Stimulated activated CD4-positive, alpha-beta T cell treated with anti-CD3 and anti-CD28 coated beads, Interleukin-4, amount 100 ng/mL, for 48 hours (primary cell): ENCODE data around the gene NDUFA6.
"Not testable (repeated sequence)": the region's sequence is repeated elsewhere in the genome, so short reads cannot be mapped to it uniquely, and the experiment has no call there.

ENCODE experiments used
- DNase-seq, 2 donors: peaks; one replicate each; pipeline ENCODE4 v3.0.0-alpha.2; 2020; ENCODE audit warnings: low read depth in 2 of 2

NDUFA6 gene

DNA sequence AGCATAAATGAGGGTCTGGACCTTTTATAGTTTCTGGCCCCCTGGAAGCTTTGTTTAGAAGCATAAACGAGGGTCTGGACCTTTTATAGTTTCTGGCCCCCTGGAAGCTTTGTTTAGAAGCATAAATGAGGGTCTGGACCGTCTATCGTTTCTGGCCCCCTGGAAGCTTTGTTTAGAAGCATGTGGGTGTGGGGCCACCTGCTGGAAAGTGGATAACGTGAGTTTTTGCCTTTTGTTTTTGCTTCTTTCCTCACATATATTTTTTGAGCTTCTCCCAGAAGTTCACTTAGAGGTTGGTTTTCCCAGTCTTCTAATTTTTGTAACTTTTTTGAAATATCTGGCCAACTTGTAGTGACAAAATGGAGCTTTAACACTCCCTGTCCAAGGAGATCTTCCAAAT lies 22.2 kb upstream of the NDUFA6 start:
- not testable (repeated sequence) for DNase-seq

DNA sequence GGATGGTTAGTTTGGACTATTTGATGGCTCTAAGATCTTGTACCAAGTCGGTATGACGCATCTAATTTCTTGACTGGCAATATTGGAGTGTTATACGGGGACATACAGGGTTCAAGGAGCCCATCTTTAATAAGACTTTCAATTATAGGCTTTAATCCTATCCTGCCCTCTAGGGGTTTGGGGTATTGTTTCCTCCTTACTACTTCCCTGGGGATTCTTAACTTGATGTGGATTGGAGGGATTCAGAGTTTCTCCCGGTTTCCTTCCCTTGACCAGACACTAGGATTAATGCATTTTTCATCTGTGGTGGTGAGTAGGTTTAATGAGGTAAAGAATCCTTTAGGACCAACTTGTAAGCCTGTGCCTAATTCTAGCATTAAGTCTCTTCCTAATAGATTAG lies 21.2 kb upstream of the NDUFA6 start:
- DNase-seq, result no peak

DNA sequence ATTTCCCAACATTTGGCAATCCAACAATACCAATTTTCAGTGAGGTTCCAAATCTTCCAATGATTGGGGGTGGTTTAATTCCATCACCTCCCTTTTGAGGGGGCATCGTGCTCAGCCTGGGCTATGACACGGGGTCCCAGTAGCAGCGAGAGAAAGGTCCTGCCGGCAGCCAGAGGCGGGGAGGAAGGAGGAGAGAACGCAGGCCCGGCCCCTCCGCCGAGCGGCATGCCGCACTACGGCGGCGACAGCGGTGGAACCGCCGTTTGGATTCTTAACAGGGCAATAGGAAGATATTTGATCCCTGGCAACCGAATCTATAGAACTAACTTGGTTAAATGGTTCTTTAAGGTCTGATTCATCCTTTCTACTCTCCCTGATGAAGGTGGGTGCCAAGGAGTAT lies 18.3 kb upstream of the NDUFA6 start:
- no peak for DNase-seq

DNA sequence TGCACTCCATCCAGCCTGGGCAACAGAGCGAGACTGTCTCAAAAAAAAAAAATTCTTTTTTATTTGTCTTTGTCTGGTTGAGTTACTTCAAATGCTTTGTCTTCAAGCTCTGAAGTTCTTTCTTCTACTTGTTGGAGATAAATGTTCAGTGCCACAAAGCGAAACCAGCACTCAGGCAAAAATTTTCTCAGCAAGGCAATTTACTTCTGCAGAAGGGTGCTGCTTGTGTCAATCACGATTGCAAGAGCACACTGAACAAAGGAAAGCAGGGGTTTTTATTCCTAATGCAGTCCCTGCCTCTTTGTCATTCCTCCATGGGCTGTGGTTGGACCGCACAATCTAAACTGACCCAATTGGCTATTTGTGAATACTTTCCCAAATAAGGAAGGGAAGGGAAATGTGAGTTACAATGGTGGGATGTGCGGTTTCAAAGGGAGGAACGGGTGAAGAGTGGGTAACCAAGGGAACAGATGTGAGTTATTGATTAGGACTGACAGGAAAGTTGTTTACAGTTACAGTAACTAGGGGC lies 13.8 kb upstream of the NDUFA6 start:
- not testable (repeated sequence) for DNase-seq

DNA sequence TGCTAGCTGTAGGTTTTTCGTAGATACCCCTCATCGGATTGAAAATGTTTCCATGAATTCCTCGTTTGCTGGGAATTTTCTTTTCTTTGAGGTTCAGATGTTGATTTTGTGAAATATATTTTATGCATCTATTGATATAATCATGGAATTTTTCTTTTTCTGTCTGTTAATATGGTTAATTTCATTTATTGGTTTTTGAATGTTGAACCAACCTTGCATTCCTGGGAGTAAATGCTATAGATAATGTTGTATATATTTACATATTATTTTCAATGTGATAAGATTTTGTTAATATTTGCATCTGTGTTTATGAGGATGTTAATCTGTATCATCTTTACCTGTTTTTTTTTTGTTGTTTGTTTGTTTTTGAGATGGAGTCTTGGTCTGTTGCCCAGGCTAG lies 10.6 kb upstream of the NDUFA6 start:
- DNase-seq, result no peak

DNA sequence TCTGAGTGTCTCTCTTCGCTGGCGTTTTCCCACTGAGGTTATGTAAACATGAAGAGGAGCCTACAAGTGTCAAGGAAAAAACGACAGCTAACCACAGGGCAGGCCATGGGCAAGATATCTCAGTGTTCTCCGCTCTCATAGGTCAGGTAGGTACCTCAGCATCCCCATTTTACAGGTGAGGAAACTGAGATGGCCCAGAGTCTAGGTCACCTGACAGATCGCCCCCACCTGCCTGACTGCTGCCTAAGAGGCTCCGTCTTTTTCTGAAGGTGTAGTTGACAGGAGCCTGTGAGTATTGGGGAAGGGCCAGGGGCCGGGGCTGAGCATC lies 847 bp upstream of the NDUFA6 start:
- no peak for DNase-seq

DNA sequence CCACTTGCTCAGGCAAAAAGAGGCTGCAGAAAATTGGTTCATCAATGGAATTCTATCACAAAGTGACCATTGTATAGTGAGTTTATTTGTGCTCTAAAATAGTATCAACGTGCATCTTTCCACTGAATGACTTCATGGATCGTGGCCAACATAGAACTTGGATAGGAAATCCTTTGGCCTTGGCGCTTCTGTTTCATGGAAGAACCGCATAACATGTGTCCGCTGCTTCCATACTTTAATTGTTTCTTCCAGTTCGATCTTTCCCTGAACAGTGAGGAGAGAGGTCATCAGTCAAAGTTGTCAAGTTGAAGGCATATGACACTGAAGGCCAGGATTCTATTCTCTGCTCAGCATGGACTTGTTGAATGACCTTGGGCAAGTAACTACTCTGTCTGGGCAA lies 4.5 kb downstream of the NDUFA6 start:
- DNase-seq, result no peak

DNA sequence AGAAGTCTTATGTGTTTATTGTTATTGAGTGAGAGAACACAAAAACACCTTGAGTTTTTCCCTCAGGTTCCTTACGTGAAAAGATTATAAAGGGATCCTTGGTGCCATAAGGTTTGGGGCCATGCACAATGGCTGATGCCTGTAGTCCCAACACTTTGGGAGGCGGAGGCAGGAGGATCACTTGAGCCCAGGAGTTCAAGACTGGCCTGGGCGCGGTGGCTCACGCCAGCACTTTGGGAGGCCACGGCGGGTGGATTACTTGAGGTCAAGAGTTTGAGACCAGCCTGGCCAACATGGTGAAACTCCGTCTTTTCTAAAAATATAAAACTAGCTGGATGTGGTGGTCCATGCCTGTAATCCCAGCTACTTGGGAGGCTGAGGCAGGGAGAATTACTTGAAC lies 5.7 kb downstream of the NDUFA6 start:
- no peak for DNase-seq

DNA sequence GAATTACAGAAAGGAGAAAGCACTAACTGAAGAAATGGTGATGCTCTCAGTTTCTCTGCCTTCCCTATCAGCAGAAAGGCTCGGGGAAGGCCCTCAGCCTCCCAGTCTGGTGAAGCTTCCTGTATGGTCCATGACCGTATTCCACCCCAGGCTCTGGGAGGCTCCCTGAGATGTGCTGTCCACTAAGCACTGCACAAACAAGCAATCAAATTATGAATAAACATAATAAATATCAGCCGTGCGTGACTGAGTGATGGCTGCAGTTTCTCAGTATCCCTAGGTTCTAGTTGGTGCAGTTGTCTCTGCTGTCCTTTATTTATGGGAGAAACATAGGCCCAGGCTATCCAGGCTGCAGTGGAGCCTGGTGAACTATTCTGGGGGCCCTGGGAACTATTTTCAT lies 7.5 kb downstream of the NDUFA6 start:
- no peak for DNase-seq

DNA sequence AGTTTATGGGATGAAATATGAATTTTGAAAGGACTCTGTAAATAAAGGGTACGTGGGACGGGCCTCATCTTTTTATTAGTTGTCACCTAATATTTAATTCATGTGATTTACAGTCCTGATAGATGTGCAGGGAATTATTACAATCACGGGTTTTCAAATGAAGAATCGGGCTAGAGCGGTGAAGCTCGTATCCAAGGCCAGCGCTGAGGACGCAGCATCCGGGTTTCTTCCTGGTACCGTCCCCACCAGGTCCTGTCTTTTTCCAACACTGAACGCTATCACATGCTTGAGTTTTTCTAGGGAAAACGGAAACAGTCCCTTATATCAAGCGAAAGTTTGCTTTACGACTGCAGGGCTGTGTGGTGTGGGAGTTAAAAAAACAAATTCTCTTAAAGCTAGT lies 10.3 kb downstream of the NDUFA6 start:
- DNase-seq, result no peak

DNA sequence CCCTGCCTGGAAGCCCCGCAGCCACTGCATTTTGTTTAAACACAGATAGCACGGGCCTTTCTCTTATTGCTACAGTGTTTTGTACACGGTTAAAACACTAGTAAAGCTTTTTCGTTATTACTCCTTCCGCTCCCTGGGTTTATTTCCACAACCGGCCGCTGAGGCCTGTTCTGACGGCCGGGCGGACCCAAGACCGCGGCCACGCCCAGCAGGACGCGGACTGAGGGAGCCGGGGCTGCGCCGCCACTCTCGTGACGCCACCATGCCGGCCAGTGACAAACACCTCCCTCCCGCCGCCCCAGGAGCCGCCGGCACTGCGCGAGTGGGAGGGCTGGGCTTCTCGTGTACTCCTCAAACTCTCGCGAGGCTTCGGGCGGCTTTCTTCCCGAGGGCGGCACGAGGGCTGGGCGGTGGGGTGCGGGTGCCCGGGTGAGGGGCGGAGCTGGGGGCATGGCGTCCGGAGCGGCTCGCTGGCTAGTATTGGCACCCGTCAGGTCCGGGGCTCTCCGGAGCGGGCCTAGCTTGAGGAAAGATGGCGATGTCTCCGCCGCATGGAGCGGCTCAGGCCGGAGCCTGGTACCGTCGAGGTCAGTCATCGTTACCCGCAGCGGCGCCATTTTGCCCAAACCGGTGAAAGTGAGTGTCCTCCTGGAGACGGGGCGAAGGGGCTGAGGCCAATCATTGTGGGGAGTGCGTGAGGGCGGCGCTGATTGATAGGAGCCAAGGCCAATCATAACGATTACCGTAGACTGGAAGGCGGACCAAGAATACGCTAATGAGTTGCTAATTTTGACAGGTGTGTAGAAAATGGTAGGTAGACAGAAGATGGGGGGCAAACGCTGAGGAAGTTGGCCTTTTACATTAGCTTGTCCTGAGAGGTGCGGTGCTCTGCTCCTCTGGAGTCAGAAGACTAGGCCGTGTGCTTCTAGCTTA lies 11.0 kb downstream of the NDUFA6 start, which contains the start of gene SMDT1:
SMDT1 (plus strand) TSS at position 382 of the 933 bp plus-strand sequence; CDS start at position 451, 69 bp downstream.
- DNase-seq, result peak; percentile 96 to 99

DNA sequence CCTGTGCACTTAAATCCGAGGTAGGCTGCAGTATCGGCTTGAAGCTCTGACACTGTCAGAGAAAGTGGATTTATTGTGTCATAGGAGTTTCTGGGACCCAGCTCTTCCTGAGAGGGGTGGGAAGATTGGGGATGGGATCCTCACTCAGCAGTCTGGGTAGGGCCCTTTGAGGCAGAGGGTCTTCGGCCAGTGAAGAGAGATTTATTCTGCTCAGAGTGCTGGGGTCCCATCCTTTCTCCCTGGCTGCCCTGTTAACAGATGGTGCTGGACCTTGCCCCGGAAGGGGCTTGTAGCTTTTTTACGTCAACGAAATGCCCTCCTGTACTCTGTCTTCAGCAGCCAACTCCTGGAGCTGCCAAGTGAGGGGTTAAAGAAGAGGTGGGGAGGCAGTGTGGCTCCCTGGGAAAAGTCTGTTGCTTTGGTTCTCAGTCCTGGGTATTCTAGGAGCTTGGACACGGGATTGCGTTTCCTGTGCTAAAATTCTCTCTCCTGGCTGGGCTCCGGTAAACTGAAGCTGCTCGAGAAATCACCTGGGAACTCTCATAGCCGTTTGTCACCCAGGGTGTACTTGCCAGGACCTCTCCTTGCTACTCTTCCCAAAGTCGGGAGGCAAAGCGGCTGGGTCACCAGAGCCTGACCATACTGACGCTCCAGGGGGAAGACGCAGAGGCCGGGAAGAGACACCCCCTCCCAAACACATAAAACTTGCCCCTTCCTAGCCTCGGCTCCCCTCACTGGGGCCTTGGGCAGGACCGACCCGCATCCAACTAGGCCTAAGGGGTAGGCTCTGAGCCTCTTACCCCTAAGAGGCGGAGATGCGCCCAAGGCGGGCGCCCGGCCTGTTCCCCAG lies 11.9 kb downstream of the NDUFA6 start:
- peak in 1 of 2 donors; percentile 8 for DNase-seq

DNA sequence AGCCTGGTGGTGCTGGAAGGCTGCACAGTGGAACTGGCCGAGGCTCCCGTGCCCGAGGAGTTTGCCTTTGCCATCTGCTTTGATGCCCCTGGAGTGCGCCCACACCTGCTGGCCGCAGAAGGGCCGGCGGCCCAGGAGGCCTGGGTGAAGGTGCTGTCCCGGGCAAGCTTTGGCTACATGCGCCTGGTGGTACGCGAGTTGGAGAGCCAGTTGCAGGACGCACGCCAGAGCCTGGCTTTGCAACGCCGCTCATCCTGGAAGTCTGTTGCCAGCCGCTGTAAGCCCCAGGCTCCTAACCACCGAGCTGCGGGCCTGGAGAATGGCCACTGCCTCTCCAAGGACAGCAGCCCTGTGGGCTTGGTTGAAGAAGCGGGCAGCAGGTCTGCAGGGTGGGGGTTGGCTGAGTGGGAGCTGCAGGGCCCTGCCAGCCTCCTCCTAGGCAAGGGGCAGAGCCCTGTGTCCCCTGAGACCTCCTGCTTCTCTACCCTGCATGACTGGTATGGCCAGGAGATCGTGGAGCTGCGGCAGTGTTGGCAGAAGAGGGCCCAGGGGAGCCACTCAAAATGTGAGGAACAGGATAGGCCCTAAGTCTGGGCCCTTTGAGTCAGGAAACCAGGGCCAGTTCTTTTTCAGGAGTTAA lies 13.0 kb downstream of the NDUFA6 start:
- no peak for DNase-seq

DNA sequence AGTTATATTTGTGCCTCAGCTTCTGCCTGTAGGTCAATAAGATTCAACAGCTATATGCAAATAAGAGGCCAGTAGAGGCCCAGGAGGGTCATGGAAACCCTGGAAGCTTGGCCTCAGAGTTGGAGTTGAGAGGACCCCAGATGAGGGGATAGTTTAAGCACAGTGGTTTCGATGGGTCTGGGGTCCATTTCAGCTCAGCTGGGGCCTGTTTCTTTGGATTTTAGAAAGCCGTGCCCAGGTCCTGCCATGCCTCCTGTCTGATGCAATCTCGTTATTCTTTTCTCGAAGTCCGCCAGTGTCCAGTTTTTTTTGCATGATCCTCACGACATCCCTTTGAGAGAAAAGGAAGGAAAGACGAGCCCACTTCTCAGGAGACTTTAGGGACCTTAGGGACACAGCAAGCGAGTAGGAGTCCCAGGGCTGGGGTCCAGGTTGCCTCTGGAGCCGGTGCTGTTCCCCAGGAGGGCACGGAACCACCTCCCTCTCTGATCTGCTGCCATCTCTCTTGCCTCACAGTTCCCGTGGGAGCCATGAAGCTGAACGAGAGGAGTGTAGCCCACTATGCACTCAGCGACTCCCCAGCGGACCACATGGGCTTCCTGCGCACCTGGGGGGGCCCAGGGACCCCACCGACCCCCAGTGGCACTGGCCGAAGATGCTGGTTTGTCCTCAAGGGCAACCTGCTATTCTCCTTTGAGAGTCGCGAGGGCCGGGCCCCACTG lies 13.6 kb downstream of the NDUFA6 start:
- no peak for DNase-seq

DNA sequence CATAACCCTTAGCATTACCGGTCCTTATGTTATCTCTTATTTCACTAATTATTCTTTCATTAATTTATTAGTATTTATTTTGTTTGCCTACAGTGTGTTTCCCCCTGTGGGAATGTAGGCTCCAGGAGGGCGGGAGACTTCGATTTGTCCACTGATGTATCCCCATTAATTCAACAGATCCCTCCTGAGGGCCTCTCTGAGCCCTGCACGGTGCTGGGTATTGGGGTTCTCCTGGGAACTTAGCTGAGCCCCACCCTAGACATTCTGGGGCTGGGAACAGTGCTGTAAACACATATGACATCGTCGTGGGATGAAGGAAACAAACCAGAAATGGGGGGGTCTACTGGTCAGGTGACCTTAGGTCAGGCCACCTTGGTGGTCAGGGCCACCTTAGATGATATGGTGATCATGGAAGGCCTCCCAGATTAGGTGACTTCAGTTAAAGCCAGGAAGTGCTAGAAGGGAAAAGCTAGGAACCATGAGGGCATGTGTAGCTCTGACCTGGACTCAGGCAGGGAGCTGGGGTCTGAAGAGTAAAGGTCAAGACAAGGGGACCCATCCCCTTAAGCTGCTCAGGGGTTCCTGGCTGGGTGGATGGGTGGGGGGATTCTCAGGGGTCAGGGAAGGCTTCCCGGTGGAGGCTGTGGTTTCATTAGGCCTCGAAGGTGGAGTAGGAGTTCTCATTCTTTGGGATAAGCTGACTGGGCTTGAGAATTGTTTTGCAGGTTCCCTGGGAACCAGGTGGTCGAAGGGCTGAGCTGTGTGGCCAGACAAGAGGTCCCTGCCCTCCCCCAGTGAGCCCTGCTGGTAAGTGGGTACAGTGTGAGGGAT lies 15.5 kb downstream of the NDUFA6 start:
- no peak for DNase-seq

DNA sequence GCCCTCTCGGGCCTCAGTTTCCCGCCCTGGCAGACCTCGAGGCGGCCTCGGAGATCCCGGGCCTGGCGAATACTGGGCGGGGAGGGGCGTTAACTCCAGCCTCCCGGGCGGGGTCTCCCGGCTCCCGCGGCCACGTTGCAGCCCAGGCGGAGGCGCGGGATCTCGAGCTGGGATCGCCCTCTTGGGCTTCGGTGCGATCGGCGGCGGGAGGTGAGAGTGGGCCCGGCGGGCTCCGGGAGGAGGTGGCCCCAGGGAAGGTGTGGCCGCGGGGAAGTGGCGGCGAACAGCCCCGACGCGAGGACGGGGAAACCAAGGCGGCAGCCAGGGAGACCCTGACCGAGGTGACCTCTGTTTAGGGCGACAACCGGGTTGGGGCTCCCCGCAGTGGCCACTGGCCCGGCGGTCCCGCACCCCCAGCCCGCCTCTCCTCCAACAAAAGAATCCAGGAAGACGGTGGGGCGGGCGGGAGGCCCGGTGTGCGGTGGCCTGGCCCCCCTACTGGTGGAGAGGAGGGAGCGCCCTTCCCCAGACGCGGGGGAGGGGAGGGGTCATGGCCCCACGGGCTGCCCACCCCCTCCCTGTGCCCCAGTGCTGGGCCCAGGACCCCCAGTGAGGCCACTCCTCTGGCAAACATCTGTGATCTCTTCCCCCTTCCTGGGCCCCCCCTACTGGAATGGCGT lies 16.3 kb downstream of the NDUFA6 start, which contains the start of gene PHETA2:
PHETA2 (plus strand) TSS at position 117 of the 680 bp plus-strand sequence. CDS start 3,046 bp downstream, outside the sequence.
- DNase-seq, result peak; percentile 32 to 45

DNA sequence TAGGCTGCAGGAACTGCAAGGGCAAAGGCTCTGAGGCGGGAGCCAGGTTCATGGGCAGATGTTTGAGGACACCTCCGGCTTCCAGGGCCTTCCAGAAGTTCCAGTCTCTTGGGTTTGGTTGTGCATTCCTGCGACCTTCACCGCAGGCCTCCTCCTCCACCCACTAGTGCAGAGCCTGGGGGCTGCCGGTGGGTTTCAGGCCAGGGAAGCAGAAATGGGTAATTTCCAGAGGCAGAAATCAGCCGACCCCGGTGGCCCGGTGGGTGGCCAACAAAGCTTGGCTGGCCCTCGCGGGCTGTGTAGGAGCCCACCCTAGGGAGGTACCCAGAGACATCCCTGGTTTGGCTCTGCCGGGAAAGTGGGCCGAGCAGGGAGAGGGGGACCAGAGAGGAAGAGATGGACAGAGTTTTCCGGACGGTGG lies 16.9 kb downstream of the NDUFA6 start:
- DNase-seq, result no peak

DNA sequence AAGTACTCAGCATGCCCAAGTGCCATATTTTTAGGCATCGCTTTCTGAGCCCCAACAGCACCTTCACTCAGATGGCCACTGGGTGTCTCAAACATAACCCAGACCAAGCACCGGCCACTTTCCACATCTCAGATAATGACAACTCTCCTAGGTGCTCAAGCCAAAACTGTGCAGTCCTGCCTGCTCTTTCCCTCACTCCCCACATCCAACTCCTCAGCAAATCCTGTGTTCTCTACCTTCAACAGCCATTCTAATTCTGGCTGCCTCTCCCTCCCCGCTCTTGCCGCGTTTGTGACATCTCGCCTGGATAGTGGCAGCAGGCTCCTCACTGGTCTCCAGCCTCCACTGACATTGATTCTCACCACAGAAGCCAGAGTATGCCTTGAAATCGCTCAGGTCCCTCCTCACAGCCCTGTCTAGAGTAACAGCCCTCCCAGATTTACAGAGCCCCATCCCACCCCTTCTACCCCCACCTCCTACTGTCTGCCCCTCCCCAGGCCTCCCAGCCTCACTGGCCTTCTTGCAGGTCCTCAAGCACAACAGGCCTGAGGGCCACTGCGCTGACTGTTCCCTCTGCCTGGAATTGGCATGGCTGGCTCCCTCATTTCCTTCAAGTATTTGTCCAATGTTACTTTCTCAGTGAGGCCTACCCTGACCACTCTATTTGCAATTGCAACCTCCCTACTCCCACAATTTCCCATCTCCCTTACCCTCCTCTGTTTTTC lies 17.8 kb downstream of the NDUFA6 start:
- DNase-seq, result no peak

DNA sequence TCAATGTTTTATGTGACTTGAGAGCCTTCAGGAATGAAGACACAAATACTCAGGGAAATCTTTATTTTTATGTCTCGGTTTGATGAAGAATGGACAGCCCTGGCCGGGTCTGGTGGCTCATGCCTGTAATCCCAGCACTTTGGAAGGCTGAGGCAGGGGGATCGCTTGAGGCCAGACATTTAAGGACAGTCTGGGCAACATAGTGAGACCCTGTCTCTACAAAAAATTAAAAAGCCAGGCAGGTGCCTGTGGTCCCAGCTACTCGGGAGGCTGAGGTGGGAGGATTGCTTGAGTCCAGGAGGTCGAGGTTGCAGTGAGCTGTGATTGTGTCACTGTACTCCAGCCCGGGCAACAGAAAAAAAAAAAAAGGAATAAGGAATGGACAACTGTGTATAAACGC lies 19.1 kb downstream of the NDUFA6 start:
- not testable (repeated sequence) for DNase-seq
